ENCODE data around the gene STK35.

The STK35 gene

GRCh38 chr20:2086177-2086979 is 15.2 kb upstream of the STK35 start:
- peak overlapping the region; percentile 51 for H3K27ac ChIP-seq
- no peaks in the 10 kb centered on the region for H3K9me3 ChIP-seq
- no peak for TF ChIP-seq CTCF (IDR thresholded peaks at IDR 0.05)
- no peaks in the 10 kb centered on the region for H3K36me3 ChIP-seq
- H3K27me3 ChIP-seq, result no peaks in the 10 kb centered on the region
- no peak overlapping the region for H3K4me3 ChIP-seq (ENCODE audit: low read depth in 1 of 2, low read length in 1 of 2)
- peaks cover 45 to 46% of the 10 kb centered on the region in 2 experiments for H3K4me1 ChIP-seq (ENCODE audit: control insufficient read depth in 1 of 2, insufficient read depth in 1 of 2, low read depth in 1 of 2, low read length in 1 of 2)

DNA sequence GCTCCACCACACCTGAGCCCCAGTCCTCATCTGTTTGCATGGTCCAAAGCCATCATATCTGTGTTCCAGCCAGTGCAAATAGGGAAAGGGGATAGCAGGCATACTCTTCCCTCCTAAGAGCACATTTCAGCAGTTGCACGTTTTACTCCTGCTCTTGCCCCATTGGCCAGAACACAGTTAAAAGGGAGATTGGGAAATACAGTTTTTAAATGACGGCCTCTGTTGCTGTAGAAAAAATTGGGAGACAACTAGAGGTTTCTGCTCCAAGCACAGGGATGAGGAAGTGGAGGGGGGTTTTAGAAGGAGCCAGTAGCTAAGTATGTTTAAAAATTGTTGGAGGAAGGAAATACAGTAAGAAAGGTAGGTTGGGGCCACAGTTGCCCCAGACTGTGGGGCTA is 14.6 kb upstream of the STK35 start:
- peak overlapping the region; percentile 51 for H3K27ac ChIP-seq
- H3K9me3 ChIP-seq, result no peaks in the 10 kb centered on the region
- no peaks in the 10 kb centered on the region for H3K27me3 ChIP-seq
- no peak overlapping the region for H3K4me3 ChIP-seq (ENCODE audit: low read depth in 1 of 2, low read length in 1 of 2)
- peaks cover 45 to 46% of the 10 kb centered on the region in 2 experiments for H3K4me1 ChIP-seq (ENCODE audit: control insufficient read depth in 1 of 2, insufficient read depth in 1 of 2, low read depth in 1 of 2, low read length in 1 of 2)
- TF ChIP-seq CTCF (IDR thresholded peaks at IDR 0.05), result no peak
- H3K36me3 ChIP-seq, result no peaks in the 10 kb centered on the region

- peaks cover 6% of the 10 kb centered on the region for H3K27me3 ChIP-seq
- H3K4me3 ChIP-seq (ENCODE audit: low read depth in 1 of 2, low read length in 1 of 2), result no peak overlapping the region
- TF ChIP-seq CTCF (IDR thresholded peaks at IDR 0.05), result no peak
These were observed 12.7 kb upstream of the STK35 start for GRCh38 chr20:2088891-2089290.

DNA sequence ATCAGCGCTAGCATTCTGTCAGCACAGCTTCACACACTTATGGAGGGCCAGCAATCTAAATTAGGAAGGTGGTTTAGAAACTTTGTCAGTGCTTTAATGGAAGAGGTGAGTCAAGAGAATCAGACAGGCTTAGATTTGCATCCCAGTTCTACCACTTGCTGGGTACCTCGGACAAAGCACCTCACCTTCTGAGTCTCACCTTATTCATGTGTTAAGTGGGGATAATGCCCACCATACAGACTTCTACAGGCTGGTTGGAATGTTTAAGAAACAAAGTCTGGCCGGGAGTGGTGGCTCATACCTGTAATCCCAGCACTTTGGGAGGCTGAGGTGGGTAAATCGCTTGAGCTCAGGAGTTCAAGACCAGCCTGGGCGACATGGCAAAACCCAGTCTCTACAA is 12.2 kb upstream of the STK35 start:
- peaks cover 12% of the 10 kb centered on the region for H3K27me3 ChIP-seq
- no peak for TF ChIP-seq CTCF (IDR thresholded peaks at IDR 0.05)
- H3K27ac ChIP-seq, result no peak overlapping the region

More at GRCh38 chr20:2088891-2089290, 12.7 kb upstream of the STK35 start:
- Histone ChIP-seq H3K9me3 (no peaks in the 10 kb centered on the region), H3K4me1 (ENCODE audit: control insufficient read depth in 1 of 2, insufficient read depth in 1 of 2, low read depth in 1 of 2, low read length in 1 of 2) (peaks cover 45 to 46% of the 10 kb centered on the region in 2 experiments), H3K27ac (no peak overlapping the region), H3K36me3 (no peaks in the 10 kb centered on the region)

DNA sequence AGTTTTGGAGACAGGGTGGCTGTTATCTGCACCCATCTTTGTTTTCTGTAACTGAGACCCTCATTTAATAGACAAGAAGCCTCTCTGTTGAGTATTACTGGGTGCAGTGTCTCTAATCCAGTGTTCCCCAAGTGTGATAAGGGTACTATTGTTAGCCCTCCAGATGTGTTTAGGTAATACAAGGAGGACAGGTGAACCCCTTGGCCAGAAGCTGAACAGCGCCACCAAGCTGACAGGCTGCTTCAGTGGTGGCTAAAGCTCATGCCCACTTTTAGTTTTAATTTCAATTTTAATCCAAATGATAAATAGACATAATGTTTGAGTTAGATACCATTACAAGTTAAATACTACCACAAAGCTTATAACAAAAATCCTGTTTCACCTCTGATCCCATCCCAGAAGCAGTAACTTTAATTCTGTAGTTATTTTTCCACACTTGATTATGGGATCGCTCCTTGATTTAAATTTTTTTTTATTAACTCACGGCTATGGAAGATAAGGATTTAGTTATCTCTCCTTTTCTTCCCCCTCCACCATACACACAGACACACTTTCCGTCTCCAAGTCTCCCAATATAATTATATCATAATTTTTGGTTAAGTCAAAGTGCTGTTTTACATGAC is 8.4 kb upstream of the STK35 start:
- Histone ChIP-seq H3K36me3 (no peaks in the 10 kb centered on the region), H3K27ac (no peak overlapping the region), H3K4me1 (ENCODE audit: control insufficient read depth in 1 of 2, insufficient read depth in 1 of 2, low read depth in 1 of 2, low read length in 1 of 2) (peaks cover 2% of the 10 kb centered on the region in 2 experiments), H3K9me3 (no peaks in the 10 kb centered on the region), H3K27me3 (peaks cover 22% of the 10 kb centered on the region), H3K4me3 (ENCODE audit: low read depth in 1 of 2, low read length in 1 of 2) (no peak overlapping the region)
- no peak for TF ChIP-seq CTCF (IDR thresholded peaks at IDR 0.05)

More for the DNA sequence above, 12.2 kb upstream of the STK35 start:
- Histone ChIP-seq H3K9me3 (no peaks in the 10 kb centered on the region), H3K36me3 (no peaks in the 10 kb centered on the region), H3K4me1 (ENCODE audit: control insufficient read depth in 1 of 2, insufficient read depth in 1 of 2, low read depth in 1 of 2, low read length in 1 of 2) (peaks cover 40% of the 10 kb centered on the region in 2 experiments), H3K4me3 (ENCODE audit: low read depth in 1 of 2, low read length in 1 of 2) (no peak overlapping the region)
